Measurements from ENCODE around the gene FBXO34.
"Not testable (repeated sequence)": the region's sequence is repeated elsewhere in the genome, so short reads cannot be mapped to it uniquely, and the experiment has no call there.

Gene FBXO34

DNA sequence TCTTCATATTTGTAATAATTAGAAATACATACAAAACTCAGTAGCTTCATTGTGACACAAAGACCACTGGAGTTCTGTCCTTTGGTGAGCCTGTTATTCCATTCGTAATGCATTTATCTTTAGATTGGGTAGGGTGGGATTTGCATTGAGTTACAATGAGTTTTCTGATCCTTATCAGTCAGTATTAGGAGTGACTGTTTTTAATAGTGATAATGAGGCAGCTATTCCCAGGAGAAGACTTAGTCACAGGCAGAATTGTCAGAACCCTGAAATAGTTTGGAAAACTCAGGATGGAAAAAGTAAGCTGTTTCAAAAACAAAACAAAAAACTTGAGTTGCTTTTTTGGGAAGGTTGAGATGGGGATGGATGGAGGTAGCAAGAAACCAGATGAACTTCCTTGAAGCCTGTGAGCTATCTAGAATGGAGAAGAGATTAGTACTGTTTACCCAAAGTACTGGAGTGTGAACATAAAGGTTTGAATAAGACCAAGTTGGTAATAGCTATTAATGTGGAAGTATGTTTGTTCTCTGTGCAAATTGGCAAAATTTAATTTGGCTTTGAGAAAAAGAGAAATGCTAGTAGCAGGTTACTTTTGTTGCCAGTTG, 38.6 kb downstream of the FBXO34 start:
- Mint-ChIP-seq H3K4me3 (no peak overlapping the region), H3K27me3 (ENCODE audit: low read depth) (no peaks in the 10 kb centered on the region), H3K36me3 (ENCODE audit: low read depth) (peaks cover 35% of the 10 kb centered on the region), H3K9me3 (peaks cover 35% of the 10 kb centered on the region), H3K4me1 (ENCODE audit: low read depth) (peaks cover 11% of the 10 kb centered on the region), H3K27ac (no peak overlapping the region)

DNA sequence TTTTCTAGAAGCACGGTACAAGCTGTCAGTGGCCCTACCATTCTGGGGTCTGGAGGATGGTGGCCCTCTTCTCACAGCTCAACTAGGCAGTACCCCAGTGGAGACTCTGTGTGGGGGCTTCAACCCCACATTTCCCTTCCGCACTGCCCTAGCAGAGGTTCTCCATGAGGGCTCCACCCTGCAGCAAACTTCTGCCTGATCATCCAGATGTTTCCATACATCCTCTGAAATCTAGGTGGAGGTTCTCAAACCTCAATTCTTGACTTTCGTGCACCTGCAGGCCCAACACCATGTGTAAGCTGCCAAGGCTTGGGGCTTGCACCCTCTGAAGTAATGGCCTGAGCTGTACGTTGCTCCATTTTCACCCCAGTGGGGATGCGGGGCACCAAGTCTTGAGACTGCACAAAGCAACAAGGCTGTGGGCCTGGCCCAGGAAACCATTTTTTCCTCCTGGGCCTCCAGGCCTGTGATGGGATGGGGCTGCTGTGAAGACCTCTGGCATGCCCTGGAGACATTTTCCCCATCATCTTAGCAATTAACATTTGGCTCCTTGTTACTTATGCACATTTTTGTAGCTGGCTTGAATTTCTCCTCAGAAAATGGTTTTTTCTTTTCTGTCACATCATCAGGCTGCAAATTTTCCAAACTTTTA, 41.3 kb downstream of the FBXO34 start:
- H3K27ac Mint-ChIP-seq; H3K27me3 Mint-ChIP-seq (ENCODE audit: low read depth); H3K4me1 Mint-ChIP-seq (ENCODE audit: low read depth); H3K4me3 Mint-ChIP-seq: not testable (repeated sequence)
- Mint-ChIP-seq H3K9me3 (peaks cover 46% of the 10 kb centered on the region), H3K36me3 (ENCODE audit: low read depth) (peaks cover 53% of the 10 kb centered on the region)

DNA sequence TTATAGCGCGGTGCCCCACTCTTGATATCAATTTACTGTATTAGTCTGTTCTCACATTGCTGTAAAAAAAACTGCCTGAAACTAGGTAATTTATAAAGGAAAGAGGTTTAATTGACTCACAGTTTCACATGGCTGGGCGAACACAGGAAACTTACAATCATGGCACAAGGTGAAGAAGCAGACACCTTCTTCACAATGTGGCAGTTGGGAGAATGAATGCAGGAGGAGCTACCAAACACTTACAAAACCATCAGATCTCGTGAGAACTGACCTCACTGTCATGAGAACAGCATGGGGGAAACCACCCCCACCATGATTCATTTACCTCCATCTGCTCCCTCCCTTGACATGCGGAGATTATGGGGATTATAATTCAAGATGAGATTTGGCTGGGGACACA, 42.3 kb downstream of the FBXO34 start:
- Mint-ChIP-seq H3K4me1 (ENCODE audit: low read depth) (no peaks in the 10 kb centered on the region), H3K9me3 (peaks cover 46% of the 10 kb centered on the region), H3K27me3 (ENCODE audit: low read depth) (no peaks in the 10 kb centered on the region), H3K36me3 (ENCODE audit: low read depth) (peaks cover 56% of the 10 kb centered on the region), H3K27ac (no peak overlapping the region), H3K4me3 (no peak overlapping the region)

DNA sequence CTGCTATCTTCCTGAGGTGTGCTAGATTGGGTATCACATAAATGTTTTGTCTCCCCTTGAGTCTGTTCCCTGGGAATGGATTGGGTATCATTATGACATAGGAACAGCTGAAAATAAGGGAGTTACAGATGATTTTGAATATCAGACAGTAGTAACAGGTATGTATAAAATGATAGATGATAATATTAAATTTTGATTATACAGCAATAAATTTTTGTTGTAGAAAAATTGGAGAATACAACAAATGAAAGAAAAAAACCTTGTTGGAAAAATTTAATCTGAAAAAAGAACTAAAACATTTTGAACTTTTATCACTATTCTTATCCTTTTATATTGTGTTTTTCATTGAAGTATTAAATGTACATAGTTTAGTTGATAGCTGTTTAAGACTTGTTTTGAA, 43.2 kb downstream of the FBXO34 start:
- Mint-ChIP-seq H3K9me3 (peaks cover 46% of the 10 kb centered on the region), H3K27me3 (ENCODE audit: low read depth) (no peaks in the 10 kb centered on the region), H3K36me3 (ENCODE audit: low read depth) (peaks cover 60% of the 10 kb centered on the region), H3K4me1 (ENCODE audit: low read depth) (no peaks in the 10 kb centered on the region), H3K4me3 (no peak overlapping the region), H3K27ac (no peak overlapping the region)

DNA sequence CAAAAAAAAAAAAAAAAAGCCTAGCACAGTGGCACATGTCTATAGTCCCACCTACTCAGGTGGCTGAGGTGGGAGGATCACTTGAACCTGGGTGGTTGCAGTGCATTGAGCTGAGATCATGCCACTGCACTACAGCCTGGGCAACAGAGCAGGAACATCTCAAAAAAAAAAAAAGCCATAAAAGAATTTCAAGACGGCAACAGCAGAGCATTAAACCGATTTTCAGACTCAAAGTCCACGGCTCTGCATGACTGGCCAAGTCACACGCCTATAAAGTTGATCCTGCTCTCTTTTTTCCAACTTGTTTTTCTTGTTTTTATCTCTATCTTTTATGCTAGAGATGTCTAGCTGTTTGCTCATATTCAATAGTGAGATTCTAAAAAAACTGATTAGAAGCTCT, 45.3 kb downstream of the FBXO34 start:
- no peak overlapping the region for H3K4me3 Mint-ChIP-seq
- no peaks in the 10 kb centered on the region for H3K4me1 Mint-ChIP-seq (ENCODE audit: low read depth)
- no peak overlapping the region for H3K27ac Mint-ChIP-seq
- H3K9me3 Mint-ChIP-seq, result peaks cover 28% of the 10 kb centered on the region
- no peaks in the 10 kb centered on the region for H3K27me3 Mint-ChIP-seq (ENCODE audit: low read depth)
- H3K36me3 Mint-ChIP-seq (ENCODE audit: low read depth), result peaks cover 47% of the 10 kb centered on the region

DNA sequence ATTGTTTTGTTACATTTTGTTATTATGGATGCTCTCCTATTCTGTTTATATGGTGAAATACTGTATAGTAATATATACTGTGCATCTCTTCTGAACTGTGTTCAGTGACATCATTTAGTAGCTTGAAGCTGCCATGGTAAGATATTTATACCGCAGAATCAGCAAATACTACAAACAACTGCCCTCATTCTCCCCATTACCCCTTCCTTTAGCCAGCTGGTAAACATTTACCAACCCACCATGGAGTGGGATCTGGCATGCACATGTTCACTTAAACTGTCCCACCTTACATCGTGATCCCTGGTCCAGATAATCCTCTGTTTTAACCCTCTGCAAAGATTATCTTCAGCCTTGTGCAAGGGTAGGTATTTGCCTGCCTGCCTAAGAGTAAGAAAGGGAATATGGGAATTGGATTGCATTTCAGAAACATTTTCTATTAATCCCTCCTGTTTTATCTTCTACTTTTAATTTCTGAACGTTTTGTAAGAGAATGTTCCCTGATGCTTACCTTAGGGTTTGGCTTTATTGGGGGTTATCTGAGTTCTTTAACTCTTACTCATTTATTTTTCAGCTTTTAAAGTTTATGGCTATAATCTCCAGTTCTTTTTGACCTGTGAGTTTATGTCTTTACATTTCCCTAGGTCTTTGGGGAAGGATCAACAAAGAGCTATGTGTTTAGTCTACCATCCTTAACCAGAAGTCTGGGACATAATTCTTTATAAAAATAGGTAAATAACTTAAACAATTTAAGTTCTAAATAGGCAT, 46.5 kb downstream of the FBXO34 start:
- H3K27me3 Mint-ChIP-seq (ENCODE audit: low read depth), result no peaks in the 10 kb centered on the region
- H3K9me3 Mint-ChIP-seq, result peaks cover 23% of the 10 kb centered on the region
- H3K4me3 Mint-ChIP-seq, result no peak overlapping the region
- H3K27ac Mint-ChIP-seq, result no peak overlapping the region
- H3K36me3 Mint-ChIP-seq (ENCODE audit: low read depth), result peaks cover 41% of the 10 kb centered on the region
- H3K4me1 Mint-ChIP-seq (ENCODE audit: low read depth), result no peaks in the 10 kb centered on the region

DNA sequence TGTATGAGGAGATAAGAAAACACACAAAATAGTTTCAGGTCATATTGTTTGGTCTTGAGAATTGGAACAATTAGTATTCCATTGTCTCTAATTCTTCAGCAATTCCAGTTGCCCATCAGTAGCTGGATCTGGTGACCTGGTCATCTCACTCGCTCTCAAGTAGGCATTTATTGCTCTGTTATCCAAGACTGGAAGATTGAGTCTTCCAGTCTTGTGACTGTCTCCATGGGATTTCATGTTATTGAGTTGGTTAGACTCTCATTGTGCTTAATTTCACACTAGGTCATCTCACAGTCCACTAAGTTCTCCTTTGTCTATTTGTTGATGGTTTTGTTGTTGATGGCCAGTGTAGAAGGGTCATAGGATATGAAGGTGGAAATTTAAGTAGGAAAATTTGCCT, 47.5 kb downstream of the FBXO34 start:
- Mint-ChIP-seq H3K27ac (no peak overlapping the region), H3K4me3 (no peak overlapping the region), H3K4me1 (ENCODE audit: low read depth) (no peaks in the 10 kb centered on the region), H3K36me3 (ENCODE audit: low read depth) (peaks cover 32% of the 10 kb centered on the region), H3K27me3 (ENCODE audit: low read depth) (no peaks in the 10 kb centered on the region), H3K9me3 (peaks cover 14% of the 10 kb centered on the region)

DNA sequence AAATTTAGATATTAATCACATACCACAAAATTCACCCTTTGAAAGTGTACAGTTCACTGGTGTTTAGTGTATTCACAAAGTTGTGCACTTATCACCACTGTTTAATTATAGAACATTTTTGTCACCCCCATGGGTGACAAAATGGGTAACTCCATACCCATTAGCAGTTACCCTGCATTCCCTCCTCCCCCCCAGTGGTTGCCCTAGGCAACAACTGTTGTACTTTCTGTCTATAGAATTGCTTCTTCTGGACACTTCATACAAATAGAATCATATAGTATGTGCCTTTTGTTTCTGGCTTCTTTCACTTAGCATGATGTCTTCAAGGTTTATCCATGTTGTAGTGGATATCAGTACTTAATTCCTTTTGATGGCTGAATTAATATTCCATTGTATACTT, 52.7 kb downstream of the FBXO34 start:
- H3K36me3 Mint-ChIP-seq (ENCODE audit: low read depth), result peaks cover 7% of the 10 kb centered on the region
- no peak overlapping the region for H3K4me3 Mint-ChIP-seq
- peaks cover 14% of the 10 kb centered on the region for H3K4me1 Mint-ChIP-seq (ENCODE audit: low read depth)
- H3K27me3 Mint-ChIP-seq (ENCODE audit: low read depth), result no peaks in the 10 kb centered on the region
- no peak overlapping the region for H3K27ac Mint-ChIP-seq
- H3K9me3 Mint-ChIP-seq, result no peaks in the 10 kb centered on the region

DNA sequence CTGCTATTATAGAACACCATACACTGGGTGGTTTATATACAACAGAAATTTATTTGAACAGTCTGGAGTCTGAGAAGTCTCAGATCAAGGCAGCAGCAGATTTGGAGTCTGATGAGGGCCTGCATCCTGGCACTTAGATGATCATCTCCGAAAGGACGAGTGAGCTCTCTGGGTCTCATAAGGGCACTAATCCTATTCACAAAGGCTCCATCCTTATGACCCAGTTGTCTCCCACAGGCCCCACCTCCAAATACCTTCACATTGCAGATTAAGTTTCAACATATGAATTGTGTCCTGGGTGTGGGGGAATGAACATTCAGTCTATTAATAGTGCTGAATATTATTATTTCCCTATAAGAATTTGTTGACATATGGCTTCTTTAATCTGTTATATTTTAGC, 53.6 kb downstream of the FBXO34 start:
- Mint-ChIP-seq H3K36me3 (ENCODE audit: low read depth) (peaks cover 2% of the 10 kb centered on the region), H3K4me3 (no peak overlapping the region), H3K4me1 (ENCODE audit: low read depth) (peaks cover 14% of the 10 kb centered on the region), H3K27ac (no peak overlapping the region), H3K27me3 (ENCODE audit: low read depth) (no peaks in the 10 kb centered on the region), H3K9me3 (no peaks in the 10 kb centered on the region)

DNA sequence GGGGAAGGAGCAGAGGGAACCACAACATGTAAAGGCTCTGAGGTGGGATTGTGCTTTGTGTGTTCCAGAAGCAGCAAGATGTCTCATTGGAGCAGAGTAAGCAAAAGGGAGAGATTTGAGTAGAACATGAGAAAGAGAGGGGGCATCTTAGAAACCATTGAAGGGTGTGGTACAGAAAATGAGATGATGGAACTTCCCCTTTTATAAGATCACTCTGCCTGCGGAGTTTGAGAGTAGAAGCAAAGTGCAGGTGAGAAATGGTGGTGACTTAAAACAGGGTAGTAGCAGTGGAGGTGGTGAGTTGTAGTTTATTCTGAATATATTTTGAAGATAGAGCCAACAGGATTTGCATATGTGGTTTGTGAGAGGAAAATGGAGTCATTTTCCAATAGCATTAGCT, 56.0 kb downstream of the FBXO34 start:
- Mint-ChIP-seq H3K4me1 (ENCODE audit: low read depth) (peaks cover 29% of the 10 kb centered on the region), H3K4me3 (no peak overlapping the region), H3K27ac (no peak overlapping the region), H3K9me3 (no peaks in the 10 kb centered on the region), H3K36me3 (ENCODE audit: low read depth) (peaks cover 2% of the 10 kb centered on the region), H3K27me3 (ENCODE audit: low read depth) (no peaks in the 10 kb centered on the region)

DNA sequence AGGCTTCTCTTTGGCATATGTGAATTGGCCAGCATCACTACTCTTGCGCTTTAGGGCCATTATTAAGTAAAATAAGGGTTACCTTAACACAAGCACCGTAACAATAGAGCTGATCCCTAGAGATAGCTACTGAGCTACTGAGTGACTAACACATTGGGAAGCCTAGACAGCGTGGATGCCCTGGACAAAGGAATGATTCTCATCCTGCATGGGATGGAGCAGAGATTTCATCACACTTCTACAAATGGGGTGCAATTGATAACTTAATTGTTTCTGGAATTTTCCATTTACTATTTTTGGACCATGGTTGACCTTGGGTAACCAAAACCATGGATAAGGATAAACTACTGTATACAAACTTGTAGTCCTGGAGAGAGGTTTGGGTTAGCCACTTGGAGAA, 57.1 kb downstream of the FBXO34 start:
- Mint-ChIP-seq H3K4me1 (ENCODE audit: low read depth) (peaks cover 39% of the 10 kb centered on the region), H3K4me3 (no peak overlapping the region), H3K27me3 (ENCODE audit: low read depth) (no peaks in the 10 kb centered on the region), H3K27ac (no peak overlapping the region), H3K36me3 (ENCODE audit: low read depth) (peaks cover 2% of the 10 kb centered on the region), H3K9me3 (no peaks in the 10 kb centered on the region)

DNA sequence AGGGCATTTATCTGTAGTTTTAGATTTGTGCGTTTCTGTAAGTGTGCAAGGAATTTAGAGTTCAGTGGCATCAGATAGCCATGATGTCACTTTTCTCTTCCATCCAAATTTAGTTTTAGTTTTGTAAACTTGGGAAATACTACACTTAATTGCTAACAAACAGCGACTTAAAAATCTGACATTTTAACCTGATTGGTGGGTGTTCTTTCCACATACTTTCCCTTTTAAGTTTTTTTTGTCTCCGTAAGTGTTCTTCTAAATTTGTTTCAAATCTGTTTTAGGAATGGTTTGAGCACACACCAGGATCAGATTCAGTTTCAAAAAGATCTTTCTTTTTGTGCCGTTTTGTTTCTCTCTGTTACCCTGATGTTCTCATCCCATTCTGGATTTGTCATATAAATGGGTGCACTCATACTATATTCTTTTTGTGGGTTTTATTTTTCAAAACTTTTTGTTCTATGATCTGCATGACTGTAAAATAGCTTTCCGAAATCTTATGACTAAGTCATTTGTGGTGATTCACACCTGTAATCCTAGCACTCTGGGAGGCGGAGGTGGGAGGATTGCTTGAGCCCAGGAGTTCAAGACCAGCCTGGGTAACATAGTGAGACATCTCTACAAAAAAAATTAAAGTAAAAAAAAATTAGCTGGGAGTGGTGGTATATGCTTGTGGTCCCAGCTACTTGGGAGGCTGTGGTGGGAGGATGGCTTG, 58.9 kb downstream of the FBXO34 start:
- Mint-ChIP-seq H3K27ac (peak overlapping the region; percentile 61), H3K9me3 (no peaks in the 10 kb centered on the region), H3K36me3 (ENCODE audit: low read depth) (peaks cover 4% of the 10 kb centered on the region), H3K4me3 (no peak overlapping the region), H3K4me1 (ENCODE audit: low read depth) (peaks cover 57% of the 10 kb centered on the region), H3K27me3 (ENCODE audit: low read depth) (no peaks in the 10 kb centered on the region)

DNA sequence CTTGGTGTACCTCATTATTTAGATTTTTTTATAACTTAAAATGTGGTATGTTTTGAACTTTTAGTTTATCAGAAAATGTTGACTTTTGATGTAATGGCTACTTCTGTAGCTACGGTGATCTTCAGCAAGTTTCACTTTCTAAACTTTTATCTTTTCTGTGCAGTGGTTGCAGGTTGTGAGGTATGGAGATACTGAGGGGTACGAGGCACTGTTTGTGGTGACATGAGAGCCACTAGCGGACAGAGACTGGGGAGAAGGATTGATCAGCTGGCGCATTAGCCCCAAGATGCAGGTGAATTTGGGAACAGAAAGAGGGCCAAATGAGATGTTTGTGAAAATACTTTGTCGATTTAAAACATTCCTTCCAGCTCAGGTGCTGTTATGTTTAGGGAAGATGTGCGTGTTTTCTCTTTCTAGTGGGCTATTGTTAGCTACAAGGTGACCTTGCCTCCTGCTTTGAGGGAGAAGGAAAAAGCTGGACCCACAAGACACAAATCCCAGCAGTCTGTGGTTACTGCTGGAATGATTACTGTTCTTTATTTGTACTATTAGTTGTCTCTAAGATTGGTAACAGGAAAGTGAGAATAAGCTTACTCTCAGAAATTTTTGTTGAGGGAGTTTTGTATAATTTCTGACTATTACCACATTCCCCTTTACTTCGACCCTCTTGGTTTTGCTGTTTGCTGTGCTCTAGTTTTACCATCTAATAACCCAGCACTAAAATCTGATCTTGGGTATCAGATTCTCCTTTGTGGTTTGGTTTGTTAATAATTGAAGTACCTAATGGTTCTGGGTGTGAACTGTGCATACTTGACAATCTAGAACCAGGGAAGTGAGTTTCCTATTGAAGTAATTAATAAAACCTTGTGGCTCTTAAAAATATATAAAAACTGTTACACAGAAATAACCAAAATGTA, 61.7 kb downstream of the FBXO34 start:
- Mint-ChIP-seq H3K9me3 (no peaks in the 10 kb centered on the region), H3K27ac (peak overlapping the region; percentile 87), H3K27me3 (ENCODE audit: low read depth) (no peaks in the 10 kb centered on the region), H3K36me3 (ENCODE audit: low read depth) (peaks cover 1% of the 10 kb centered on the region), H3K4me3 (peak overlapping the region; percentile 79), H3K4me1 (ENCODE audit: low read depth) (peaks cover 62% of the 10 kb centered on the region)

Data from T-helper 1 cell treated with Interleukin-12 subunit alpha and Interleukin-12 subunit beta and Interleukin-4 antibody, amounts not matched to agents 30 μg/mL and 1 μg/mL, for 36 hours (primary cell).